C4-2B (cell line): ENCODE measurements around the gene MRPS30.

Experiments
- ZFX ChIP-seq: fragments of 450-650 bp; IDR thresholded peaks from 2 replicates; pipeline ENCODE4 v1.6.1; 2017
- TF ChIP-seq, protein P1 (sequence below): fragments of 450-650 bp; conservative IDR thresholded peaks from 2 replicates; pipeline ENCODE4 v1.5.1; 2017; ENCODE audit warnings: mild to moderate bottlenecking

DNA sequence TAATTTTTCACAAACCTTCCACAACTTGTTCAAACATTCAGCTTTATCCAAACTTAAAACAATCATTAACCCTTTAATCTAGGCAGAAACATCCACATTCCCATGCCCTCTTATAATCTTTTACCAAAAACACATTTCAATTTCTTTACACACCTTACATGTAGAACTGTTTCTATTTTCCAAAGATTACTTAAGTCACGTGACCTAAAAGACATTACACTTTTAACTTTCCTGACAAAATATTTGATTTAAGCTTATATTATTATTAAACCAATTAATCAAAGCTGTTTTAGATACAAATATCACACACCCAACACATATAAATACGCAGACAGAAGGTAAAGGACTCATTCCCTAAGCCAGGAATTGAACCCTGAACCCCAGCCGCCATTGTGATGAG, 21.0 kb upstream of the MRPS30 start:
- TF ChIP-seq, protein P1, sequence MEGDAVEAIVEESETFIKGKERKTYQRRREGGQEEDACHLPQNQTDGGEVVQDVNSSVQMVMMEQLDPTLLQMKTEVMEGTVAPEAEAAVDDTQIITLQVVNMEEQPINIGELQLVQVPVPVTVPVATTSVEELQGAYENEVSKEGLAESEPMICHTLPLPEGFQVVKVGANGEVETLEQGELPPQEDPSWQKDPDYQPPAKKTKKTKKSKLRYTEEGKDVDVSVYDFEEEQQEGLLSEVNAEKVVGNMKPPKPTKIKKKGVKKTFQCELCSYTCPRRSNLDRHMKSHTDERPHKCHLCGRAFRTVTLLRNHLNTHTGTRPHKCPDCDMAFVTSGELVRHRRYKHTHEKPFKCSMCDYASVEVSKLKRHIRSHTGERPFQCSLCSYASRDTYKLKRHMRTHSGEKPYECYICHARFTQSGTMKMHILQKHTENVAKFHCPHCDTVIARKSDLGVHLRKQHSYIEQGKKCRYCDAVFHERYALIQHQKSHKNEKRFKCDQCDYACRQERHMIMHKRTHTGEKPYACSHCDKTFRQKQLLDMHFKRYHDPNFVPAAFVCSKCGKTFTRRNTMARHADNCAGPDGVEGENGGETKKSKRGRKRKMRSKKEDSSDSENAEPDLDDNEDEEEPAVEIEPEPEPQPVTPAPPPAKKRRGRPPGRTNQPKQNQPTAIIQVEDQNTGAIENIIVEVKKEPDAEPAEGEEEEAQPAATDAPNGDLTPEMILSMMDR = no peak
- TF ChIP-seq ZFX = no peak
